Type B pancreatic cell (in vitro differentiated cells): ENCODE data around the gene BPHL. TPM values are rescaled to one million over a fixed set of nuclear protein-coding genes. Genes with fewer than 3 reads are reported as not detected.
A peak's percentile ranks its signal among the peaks of the same experiment; 100 is the strongest.

Source experiments
- DNase-seq: peaks from one replicate; pipeline ENCODE4 v3.0.0; 2021; ENCODE audit warnings: mixed read lengths; ENCODE audit not compliant: unreplicated experiment; ENCODE audit errors: extremely low spot score
- H3K27ac Mint-ChIP-seq: 2 replicates; pipeline ENCODE4 v1.8.0; 2021; ENCODE audit warnings: mild to moderate bottlenecking, mixed read lengths
- H3K27me3 Mint-ChIP-seq: 2 replicates; pipeline ENCODE4 v1.8.0; 2021; ENCODE audit warnings: mixed read lengths
- H3K36me3 Mint-ChIP-seq: 2 replicates; pipeline ENCODE4 v1.8.0; 2021; ENCODE audit warnings: mixed read lengths
- H3K4me1 Mint-ChIP-seq: one replicate; pipeline ENCODE4 v1.8.0; 2021; ENCODE audit warnings: mixed read lengths; ENCODE audit not compliant: unreplicated experiment
- H3K4me3 Mint-ChIP-seq: 2 replicates; pipeline ENCODE4 v1.8.0; 2021; ENCODE audit warnings: mild to moderate bottlenecking, mixed read lengths
- H3K9me3 Mint-ChIP-seq: 2 replicates; pipeline ENCODE4 v1.8.0; 2021; ENCODE audit warnings: mixed read lengths
- total RNA-seq: library from RNA; stranded (reverse); gene quantifications from 2 replicates; pipeline ENCODE4 v1.2.1, GENCODE V29; 2021; ENCODE audit warnings: low replicate concordance
- TF ChIP-seq, protein P1 (sequence below): fragments of 200-600 bp; sonication (generic); conservative IDR thresholded peaks from 2 replicates; pipeline ENCODE4 v1.5.0; 2021; ENCODE audit warnings: antibody characterized with exemption, mild to moderate bottlenecking

BPHL gene
- total RNA-seq, 1 donor from 2014 or later, result 56.2 TPM

DNA sequence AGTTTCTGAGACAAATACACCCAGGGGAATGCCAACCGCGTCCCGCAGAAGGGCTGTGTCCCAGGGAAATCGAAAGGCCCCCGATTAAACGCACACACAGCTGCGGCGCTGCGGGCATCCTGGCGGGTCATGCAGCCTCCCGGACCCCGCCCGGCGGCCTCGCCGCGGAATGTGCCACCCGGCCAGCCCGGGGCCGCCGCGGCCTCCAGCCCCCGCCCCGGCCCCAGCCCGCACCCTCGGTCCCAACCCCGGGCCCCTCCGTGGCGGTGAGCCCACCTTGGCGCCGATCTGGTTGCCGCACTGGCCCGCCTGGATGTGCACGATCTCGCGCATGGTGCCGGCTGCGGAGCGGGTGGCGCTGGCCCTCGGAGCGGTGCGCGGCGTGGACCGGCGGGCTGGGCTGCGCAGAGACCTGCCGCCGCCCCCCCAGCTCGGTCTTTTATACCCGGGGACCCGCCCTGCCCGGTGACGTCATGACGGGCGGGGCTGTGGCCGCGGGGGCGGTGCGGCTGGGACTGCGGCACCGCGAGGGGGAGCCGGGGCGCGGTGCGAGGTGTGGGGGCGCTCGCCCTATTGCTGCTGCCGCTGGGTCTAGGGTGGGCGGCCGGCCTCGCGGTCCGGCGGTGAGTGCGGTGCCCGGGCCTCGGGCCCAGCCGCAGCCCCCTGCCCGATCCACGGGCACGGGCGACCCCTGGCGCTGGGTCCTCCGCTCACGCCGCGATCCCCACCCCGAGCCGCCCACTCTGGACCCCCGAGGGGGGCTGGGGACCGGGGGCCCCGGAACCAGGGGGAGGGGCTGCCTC lies 38.8 kb downstream of the BPHL start, which contains the start of gene TUBB2A:
TUBB2A (minus strand) TSS at position 414 of the 803 bp plus-strand sequence; CDS start at position 333, 81 bp downstream.
- peak within 1 kb of the TSS; percentile 92 for H3K27ac Mint-ChIP-seq
- peaks cover 23% of the 10 kb centered on the region for H3K27me3 Mint-ChIP-seq
- peaks cover 19% of the 10 kb centered on the region for H3K4me1 Mint-ChIP-seq
- peaks cover 9% of the 10 kb centered on the region for H3K36me3 Mint-ChIP-seq
- no peaks in the 10 kb centered on the region for H3K9me3 Mint-ChIP-seq
- H3K4me3 Mint-ChIP-seq, result peak within 1 kb of the TSS; percentile 95
- peak; percentile 87 for DNase-seq
- TF ChIP-seq, protein P1, sequence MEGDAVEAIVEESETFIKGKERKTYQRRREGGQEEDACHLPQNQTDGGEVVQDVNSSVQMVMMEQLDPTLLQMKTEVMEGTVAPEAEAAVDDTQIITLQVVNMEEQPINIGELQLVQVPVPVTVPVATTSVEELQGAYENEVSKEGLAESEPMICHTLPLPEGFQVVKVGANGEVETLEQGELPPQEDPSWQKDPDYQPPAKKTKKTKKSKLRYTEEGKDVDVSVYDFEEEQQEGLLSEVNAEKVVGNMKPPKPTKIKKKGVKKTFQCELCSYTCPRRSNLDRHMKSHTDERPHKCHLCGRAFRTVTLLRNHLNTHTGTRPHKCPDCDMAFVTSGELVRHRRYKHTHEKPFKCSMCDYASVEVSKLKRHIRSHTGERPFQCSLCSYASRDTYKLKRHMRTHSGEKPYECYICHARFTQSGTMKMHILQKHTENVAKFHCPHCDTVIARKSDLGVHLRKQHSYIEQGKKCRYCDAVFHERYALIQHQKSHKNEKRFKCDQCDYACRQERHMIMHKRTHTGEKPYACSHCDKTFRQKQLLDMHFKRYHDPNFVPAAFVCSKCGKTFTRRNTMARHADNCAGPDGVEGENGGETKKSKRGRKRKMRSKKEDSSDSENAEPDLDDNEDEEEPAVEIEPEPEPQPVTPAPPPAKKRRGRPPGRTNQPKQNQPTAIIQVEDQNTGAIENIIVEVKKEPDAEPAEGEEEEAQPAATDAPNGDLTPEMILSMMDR, result peak; percentile 63

DNA sequence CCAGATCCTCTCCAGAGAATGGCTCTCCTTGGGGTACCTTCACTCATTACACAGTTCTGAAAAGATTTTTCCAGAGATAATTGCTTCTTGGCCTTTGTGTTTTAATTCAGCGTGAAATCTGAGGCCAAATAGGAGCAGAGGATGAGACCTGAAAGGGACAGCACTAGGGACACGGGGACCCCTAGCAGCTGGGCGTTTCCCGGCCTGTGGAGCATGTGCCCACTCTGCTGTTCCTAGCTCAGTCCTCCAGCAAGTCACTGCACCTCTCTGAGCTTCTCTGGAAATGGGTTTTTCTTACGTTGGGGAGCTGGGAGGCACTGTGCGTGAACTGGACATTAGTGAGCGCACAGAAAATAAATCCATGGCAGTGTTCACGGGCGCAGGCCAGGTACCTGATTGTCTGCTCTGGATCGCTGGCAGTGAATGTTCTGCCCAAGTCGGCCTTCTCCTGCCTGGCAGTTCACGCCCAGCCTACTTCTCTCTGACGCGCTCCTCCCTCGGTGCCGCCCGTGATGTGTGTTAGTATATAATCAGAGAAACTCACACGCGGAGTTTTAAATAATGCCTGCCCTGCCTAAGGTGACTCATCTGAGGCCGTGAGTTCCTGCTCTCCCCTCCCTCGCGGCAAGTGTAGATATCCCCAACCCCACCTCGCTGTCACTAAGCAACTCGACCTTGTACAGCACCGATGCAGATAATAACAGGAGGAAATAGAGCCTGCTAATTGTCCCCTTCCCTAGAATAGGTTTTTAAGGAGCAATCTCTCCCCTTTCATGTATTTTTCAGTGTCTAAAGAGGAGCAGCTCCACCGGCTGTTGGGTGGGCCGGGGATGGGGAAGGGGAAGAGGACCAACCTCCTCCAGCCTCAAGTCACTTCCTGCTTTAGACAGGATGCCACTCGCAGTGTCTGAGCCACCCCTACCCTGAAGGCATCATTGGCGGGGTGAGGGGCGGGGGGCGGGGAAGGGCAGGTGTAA lies 41.6 kb downstream of the BPHL start:
- peaks cover 29% of the 10 kb centered on the region for H3K4me1 Mint-ChIP-seq
- H3K27ac Mint-ChIP-seq, result peak overlapping the region; percentile 96
- DNase-seq, result no peak
- H3K36me3 Mint-ChIP-seq, result peaks cover 5% of the 10 kb centered on the region
- TF ChIP-seq, protein P1, result no peak
- peak overlapping the region; percentile 81 for H3K4me3 Mint-ChIP-seq
- no peaks in the 10 kb centered on the region for H3K9me3 Mint-ChIP-seq
- H3K27me3 Mint-ChIP-seq, result peaks cover 26% of the 10 kb centered on the region

DNA sequence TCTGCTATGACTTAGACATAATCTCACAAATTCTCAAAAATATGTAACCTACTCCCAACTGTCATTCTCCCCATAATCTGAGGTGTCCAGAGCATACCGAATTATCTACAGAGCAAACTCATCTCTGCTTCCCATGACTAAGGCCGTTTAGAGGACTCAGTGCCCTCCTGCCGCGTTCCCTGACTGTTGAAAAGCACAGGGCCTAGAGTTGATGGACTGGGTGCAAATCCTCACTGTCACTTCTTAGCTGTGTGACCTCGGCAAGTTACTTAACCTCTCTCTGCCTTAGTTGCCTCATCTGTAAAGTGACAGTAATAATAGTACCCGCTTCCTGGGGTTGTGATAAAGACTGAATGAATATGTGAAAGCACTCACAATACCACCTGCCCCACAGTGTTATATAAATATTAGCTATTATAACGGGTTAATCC lies 43.6 kb downstream of the BPHL start:
- peak overlapping the region; percentile 85 for H3K27ac Mint-ChIP-seq
- no peak for DNase-seq
- peaks cover 4% of the 10 kb centered on the region for H3K36me3 Mint-ChIP-seq
- H3K4me3 Mint-ChIP-seq, result peak overlapping the region; percentile 88
- peaks cover 39% of the 10 kb centered on the region for H3K4me1 Mint-ChIP-seq
- TF ChIP-seq, protein P1, result no peak
- no peaks in the 10 kb centered on the region for H3K9me3 Mint-ChIP-seq
- H3K27me3 Mint-ChIP-seq, result peaks cover 22% of the 10 kb centered on the region

DNA sequence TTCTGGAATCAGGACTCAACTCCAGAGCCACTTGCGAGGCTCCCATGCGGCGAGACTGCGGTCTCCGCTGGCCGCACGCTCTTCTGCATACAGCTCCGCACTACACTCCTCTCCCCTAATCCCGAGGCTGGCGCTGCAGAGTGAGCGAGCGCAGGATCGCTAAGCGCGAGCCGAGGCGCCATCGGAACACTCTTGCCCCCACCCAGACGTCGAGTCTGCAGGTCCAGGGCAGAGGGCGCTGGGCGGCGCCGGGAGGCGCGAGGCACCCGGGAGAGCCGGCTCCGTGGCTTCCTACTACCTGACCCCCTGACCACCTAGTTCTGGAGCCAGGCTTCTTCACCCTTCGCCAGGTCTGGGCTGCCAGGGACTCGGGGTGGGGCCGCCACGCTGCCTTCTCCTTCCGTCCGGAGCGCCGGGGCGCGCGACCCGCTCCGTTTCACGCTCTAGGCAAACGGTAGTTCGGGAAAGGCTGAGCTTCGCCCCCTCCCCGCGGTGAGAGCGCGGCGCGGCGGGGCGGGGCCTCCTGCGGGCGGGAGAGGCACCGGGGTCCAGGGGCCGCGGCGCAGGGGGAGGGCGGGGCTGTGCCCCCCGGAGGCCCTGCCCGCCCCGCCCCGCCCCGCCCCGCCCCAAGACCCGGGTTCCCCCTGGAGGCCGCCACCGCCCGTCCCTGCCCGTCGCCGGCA lies 44.2 kb downstream of the BPHL start:
- H3K36me3 Mint-ChIP-seq, result peaks cover 4% of the 10 kb centered on the region
- H3K27ac Mint-ChIP-seq, result peak overlapping the region; percentile 85
- H3K27me3 Mint-ChIP-seq, result peaks cover 22% of the 10 kb centered on the region
- H3K9me3 Mint-ChIP-seq, result no peaks in the 10 kb centered on the region
- DNase-seq, result peak; percentile 81
- peak overlapping the region; percentile 88 for H3K4me3 Mint-ChIP-seq
- H3K4me1 Mint-ChIP-seq, result peaks cover 44% of the 10 kb centered on the region
- TF ChIP-seq, protein P1, result peak; percentile 37

DNA sequence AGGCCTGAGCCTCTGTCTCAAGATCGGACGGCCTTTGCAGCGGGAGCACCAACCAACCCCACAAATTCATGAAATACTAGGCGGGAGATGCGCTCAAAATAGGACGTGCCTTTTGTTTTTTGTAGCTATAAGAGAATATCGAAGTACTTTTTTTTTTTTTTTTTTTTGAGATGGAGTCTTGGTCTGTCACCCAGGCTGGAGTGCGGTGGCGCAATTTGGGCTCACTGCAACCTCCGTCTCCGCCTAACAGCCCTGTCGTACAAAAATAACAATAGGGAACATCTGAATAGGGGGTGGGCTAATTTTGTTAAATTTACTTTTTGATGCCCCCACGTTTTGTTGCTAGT lies 44.7 kb downstream of the BPHL start:
- TF ChIP-seq, protein P1, result no peak
- peak overlapping the region; percentile 66 for H3K27ac Mint-ChIP-seq
- DNase-seq, result no peak
- H3K4me3 Mint-ChIP-seq, result peak overlapping the region; percentile 85
- H3K36me3 Mint-ChIP-seq, result peaks cover 4% of the 10 kb centered on the region
- H3K4me1 Mint-ChIP-seq, result peaks cover 46% of the 10 kb centered on the region
- peaks cover 22% of the 10 kb centered on the region for H3K27me3 Mint-ChIP-seq
- no peaks in the 10 kb centered on the region for H3K9me3 Mint-ChIP-seq
